Activated CD8-positive, alpha-beta memory T cell treated with anti-CD3 and anti-CD28 coated beads, Interleukin-2, amount 10 ng/mL, durations not matched to agents 7 days and 5 days (primary cell): ENCODE results near the gene MAD1L1. TPM values are rescaled to one million over a fixed set of nuclear protein-coding genes. Genes with fewer than 3 reads are reported as not detected.

Experiments used
- ATAC-seq: fragments of 150-1000 bp; cut with Tn5 transposase; one replicate; pipeline ENCODE4 v1.10.0; 2021; ENCODE audit warnings: moderate library complexity
- CTCF ChIA-PET: fragments of 350-600 bp; sonication (Branson Sonifier 250); formaldehyde crosslinking; loops from one replicate; lab custom pipeline; 2021; ENCODE audit warnings: antibody characterized with exemption; lab: Charles Lee
- DNase-seq: peaks from one replicate; pipeline ENCODE4 v3.0.0-alpha.2; 2020
- H3K27ac Mint-ChIP-seq: one replicate; pipeline ENCODE4 v1.8.0; 2021; ENCODE audit warnings: mild to moderate bottlenecking, mixed read lengths
- H3K27me3 Mint-ChIP-seq: one replicate; pipeline ENCODE4 v1.8.0; 2021; ENCODE audit warnings: mixed read lengths
- H3K36me3 Mint-ChIP-seq: one replicate; pipeline ENCODE4 v1.8.0; 2021; ENCODE audit warnings: mild to moderate bottlenecking, mixed read lengths
- H3K4me1 Mint-ChIP-seq: one replicate; pipeline ENCODE4 v1.8.0; 2021; ENCODE audit warnings: mixed read lengths
- H3K4me3 Mint-ChIP-seq: one replicate; pipeline ENCODE4 v1.8.0; 2021; ENCODE audit warnings: mild to moderate bottlenecking, moderate library complexity, mixed read lengths
- H3K9me3 Mint-ChIP-seq: one replicate; pipeline ENCODE4 v1.8.0; 2022; ENCODE audit warnings: low read depth, mixed read lengths
- total RNA-seq, 2 experiments: library from RNA; stranded (reverse); gene quantifications; one replicate each; pipeline ENCODE4 v1.2.3, GENCODE V29; 2021

The MAD1L1 gene
- total RNA-seq, 2 experiments from 2014 or later, result 60.0 to 97.7 TPM

GRCh38 chr7:2115760-2116447, 116.8 kb downstream of the MAD1L1 start:
- H3K4me3 Mint-ChIP-seq, result no peak overlapping the region
- peaks cover 7% of the 10 kb centered on the region for H3K36me3 Mint-ChIP-seq
- peaks cover 8% of the 10 kb centered on the region for H3K27me3 Mint-ChIP-seq
- DNase-seq (no peak), ATAC-seq (no peak)
- no peak overlapping the region for H3K27ac Mint-ChIP-seq
- no peaks in the 10 kb centered on the region for H3K9me3 Mint-ChIP-seq
- peaks cover 44% of the 10 kb centered on the region for H3K4me1 Mint-ChIP-seq
- CTCF ChIA-PET, result no interaction called here

- CTCF ChIA-PET, result no interaction called here
- peaks cover 45% of the 10 kb centered on the region for H3K4me1 Mint-ChIP-seq
- DNase-seq, result no peak
- H3K27ac Mint-ChIP-seq, result no peak overlapping the region
- ATAC-seq, result no peak
- H3K27me3 Mint-ChIP-seq, result peaks cover 12% of the 10 kb centered on the region
- peaks cover 7% of the 10 kb centered on the region for H3K36me3 Mint-ChIP-seq
- no peak overlapping the region for H3K4me3 Mint-ChIP-seq
- no peaks in the 10 kb centered on the region for H3K9me3 Mint-ChIP-seq
Observed at GRCh38 chr7:2114926-2115759, 117.6 kb downstream of the MAD1L1 start.

GRCh38 chr7:2114052-2114451, 118.7 kb downstream of the MAD1L1 start:
- Mint-ChIP-seq H3K36me3 (peaks cover 7% of the 10 kb centered on the region), H3K4me1 (peaks cover 40% of the 10 kb centered on the region), H3K9me3 (no peaks in the 10 kb centered on the region), H3K4me3 (no peak overlapping the region), H3K27me3 (peaks cover 9% of the 10 kb centered on the region), H3K27ac (no peak overlapping the region)
- DNase-seq, result no peak
- no peak for ATAC-seq
- CTCF ChIA-PET, result no interaction called here

GRCh38 chr7:2112261-2113198, 120.2 kb downstream of the MAD1L1 start:
- CTCF ChIA-PET, result interaction anchor here (0.6 to 1.1 kb wide), 2 partner anchors 75 to 173 kb away, joined by 3 read pairs; no protein-coding TSS in a partner anchor
- Mint-ChIP-seq H3K36me3 (peaks cover 7% of the 10 kb centered on the region), H3K27me3 (peaks cover 7% of the 10 kb centered on the region), H3K4me3 (peak overlapping the region; percentile 58), H3K27ac (peak overlapping the region; percentile 47), H3K9me3 (no peaks in the 10 kb centered on the region), H3K4me1 (peaks cover 36% of the 10 kb centered on the region)
- peak; percentile 58 for ATAC-seq
- peak; percentile 52 for DNase-seq

GRCh38 chr7:2111568-2111967, 121.2 kb downstream of the MAD1L1 start:
- no peak for DNase-seq
- Mint-ChIP-seq H3K4me3 (peak overlapping the region; percentile 58), H3K27ac (peak overlapping the region; percentile 58), H3K27me3 (peaks cover 7% of the 10 kb centered on the region), H3K9me3 (no peaks in the 10 kb centered on the region), H3K36me3 (peaks cover 7% of the 10 kb centered on the region), H3K4me1 (peaks cover 36% of the 10 kb centered on the region)
- ATAC-seq, result no peak
- CTCF ChIA-PET, result interaction anchor here (0.6 to 1.1 kb wide), 3 partner anchors 8 to 172 kb away, joined by 3 to 5 read pairs (median 3); no protein-coding TSS in a partner anchor

DNA sequence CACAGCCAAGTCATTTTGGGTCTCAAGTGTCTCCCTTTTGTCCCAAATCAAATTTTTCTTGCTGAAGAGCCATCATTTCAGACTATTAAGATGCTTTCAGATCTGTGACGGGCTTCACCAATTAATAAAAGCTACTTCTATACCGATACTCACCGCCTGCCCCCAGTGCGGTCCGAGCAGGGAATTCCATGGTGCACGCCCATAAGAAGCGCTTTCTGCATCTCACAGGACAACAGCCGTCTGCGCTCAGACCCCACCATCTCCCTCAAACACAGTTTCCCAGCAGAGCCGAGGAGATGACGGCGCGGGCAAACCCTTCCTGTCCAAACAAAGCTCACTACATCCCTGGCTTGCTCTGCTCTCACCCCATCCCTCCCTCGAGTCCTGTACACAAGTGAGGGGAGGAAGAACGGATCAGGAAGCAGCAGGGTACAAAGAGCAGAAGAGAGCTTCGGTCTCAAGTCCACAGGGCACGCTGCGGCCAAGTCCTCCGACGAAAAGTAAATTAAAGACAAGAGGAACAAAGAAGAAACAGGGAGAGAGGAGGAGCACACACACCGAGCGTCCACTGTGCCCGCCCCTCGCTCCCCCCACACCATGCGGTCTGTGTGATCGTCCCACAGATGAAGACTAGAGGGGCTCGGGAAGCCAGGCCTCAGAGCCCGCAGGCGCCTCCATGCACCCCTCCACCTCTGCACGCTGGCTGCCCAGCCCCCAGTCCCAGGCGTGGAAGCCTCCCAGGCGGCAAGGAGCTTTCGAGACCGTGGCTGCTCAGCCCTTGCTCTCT, 121.9 kb downstream of the MAD1L1 start:
- CTCF ChIA-PET, result interaction anchor here (0.9 to 1.1 kb wide), 2 partner anchors 9 to 171 kb away, joined by 3 to 5 read pairs; no protein-coding TSS in a partner anchor
- DNase-seq, result no peak
- H3K27ac Mint-ChIP-seq, result peak overlapping the region; percentile 58
- peak overlapping the region; percentile 58 for H3K4me3 Mint-ChIP-seq
- H3K36me3 Mint-ChIP-seq, result peaks cover 7% of the 10 kb centered on the region
- no peaks in the 10 kb centered on the region for H3K9me3 Mint-ChIP-seq
- H3K27me3 Mint-ChIP-seq, result peaks cover 7% of the 10 kb centered on the region
- H3K4me1 Mint-ChIP-seq, result peaks cover 36% of the 10 kb centered on the region
- no peak for ATAC-seq

DNA sequence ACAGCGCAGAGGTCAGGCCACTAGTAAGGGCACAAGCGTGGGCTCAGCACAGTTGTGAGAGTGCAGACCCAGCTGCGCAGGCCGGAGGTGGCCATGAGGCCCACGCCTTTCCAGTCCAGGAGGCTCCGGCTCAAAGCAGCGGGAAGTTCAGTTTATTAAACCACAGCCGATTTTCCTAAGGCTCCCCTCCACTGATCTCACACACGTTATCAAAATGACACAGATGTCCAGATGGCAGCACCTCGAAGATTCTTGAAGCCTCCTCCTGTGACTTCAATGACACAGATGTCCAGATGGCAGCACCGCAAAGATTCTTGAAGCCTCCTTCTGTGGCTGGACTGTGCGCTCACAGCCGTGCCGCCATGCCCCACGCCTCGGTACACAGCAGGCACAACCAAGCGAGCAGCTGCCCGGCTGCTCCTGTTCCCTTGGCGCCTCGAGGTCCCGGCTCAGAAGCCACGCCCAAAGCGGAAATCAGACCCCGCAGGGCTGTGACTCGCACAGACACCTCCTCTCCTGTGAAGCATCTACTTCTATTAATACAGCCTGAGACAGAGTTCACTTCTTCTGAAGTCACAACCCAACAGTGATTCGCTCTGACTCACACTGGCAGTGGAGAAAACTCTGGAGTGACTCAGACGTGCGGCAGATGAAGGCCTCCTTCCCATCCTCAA, 122.7 kb downstream of the MAD1L1 start:
- no peaks in the 10 kb centered on the region for H3K9me3 Mint-ChIP-seq
- peak overlapping the region; percentile 58 for H3K4me3 Mint-ChIP-seq
- ATAC-seq (peak; percentile 71), DNase-seq (peak; percentile 74)
- CTCF ChIA-PET, result no interaction called here
- peaks cover 36% of the 10 kb centered on the region for H3K4me1 Mint-ChIP-seq
- peaks cover 7% of the 10 kb centered on the region for H3K36me3 Mint-ChIP-seq
- peaks cover 7% of the 10 kb centered on the region for H3K27me3 Mint-ChIP-seq
- H3K27ac Mint-ChIP-seq, result no peak overlapping the region

DNA sequence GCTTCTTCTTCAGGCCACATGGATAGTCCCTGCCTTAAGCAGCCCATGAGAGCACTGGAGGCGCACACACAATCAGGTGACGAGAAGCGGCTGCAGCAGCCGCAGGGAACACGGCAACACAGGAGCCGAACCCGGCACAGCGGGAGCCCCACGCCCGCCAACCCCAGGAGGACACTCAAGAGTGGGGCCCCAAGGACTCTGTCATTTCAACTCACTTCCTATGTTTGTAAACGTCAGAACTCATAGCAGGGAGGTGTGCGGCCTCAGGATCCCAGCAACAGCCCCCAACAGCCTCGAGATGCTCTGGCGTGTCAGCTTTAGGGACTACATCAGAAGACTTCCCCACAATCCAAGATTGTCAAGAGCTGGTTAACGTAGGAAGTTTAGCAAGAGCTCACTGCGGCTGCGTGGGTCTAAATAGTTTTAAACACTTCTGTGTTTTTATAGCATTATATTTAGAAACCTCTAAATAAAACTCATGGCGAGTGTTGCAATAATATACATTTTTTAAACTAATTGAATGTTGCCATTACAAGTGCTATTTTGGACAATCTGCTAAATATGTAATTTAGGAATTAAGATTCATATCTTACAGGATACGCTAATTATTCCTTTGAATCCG, 123.4 kb downstream of the MAD1L1 start:
- H3K4me3 Mint-ChIP-seq, result no peak overlapping the region
- no peak for DNase-seq
- peaks cover 40% of the 10 kb centered on the region for H3K4me1 Mint-ChIP-seq
- CTCF ChIA-PET, result interaction anchor here (0.8 kb wide), 1 partner anchor 10 kb away, joined by 3 read pairs; no protein-coding TSS in a partner anchor
- H3K27me3 Mint-ChIP-seq, result peaks cover 7% of the 10 kb centered on the region
- H3K27ac Mint-ChIP-seq, result no peak overlapping the region
- peaks cover 7% of the 10 kb centered on the region for H3K36me3 Mint-ChIP-seq
- H3K9me3 Mint-ChIP-seq, result no peaks in the 10 kb centered on the region
- ATAC-seq, result no peak

DNA sequence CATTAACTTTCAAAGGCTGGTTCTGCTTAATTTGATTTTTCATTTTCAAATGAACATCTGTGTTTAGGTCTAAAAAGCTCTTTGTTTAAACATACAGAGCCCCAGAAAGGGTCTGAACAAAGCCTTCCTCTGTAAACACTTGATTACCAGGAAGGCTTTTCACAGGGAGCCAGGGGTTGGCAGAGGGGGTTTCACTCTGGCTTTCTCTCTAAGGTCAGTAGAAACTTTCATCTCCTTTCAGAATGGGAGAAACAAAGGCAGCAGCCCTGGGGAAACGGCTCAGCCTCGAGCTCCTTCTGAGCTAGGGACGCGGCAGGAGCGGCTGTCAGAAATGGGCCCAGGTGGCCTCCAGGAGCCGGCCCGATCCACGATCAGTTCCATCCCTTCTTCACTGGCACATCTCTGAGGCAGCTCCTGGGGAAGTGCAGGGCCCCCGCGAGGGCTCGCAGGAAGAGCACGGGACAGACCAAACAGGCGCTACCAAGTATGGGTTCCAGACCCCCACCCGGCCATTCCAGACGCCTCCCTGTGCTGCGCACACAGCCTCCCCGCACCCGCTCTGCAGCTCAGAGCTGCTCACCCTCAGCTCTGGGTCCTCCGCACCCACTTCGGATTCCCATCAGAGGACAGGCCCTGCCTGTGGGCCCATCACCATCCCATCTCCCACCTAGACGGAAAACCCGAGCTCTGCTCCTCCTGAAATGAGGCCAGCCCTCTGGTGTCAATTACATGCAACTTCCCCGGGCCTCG, 124.1 kb downstream of the MAD1L1 start:
- Mint-ChIP-seq H3K4me3 (no peak overlapping the region), H3K27me3 (peaks cover 6% of the 10 kb centered on the region), H3K36me3 (peaks cover 2% of the 10 kb centered on the region), H3K4me1 (peaks cover 45% of the 10 kb centered on the region), H3K27ac (no peak overlapping the region), H3K9me3 (no peaks in the 10 kb centered on the region)
- ATAC-seq, result no peak
- no peak for DNase-seq
- CTCF ChIA-PET, result interaction anchor here (0.8 kb wide), 1 partner anchor 9 kb away, joined by 3 read pairs; no protein-coding TSS in a partner anchor

GRCh38 chr7:2108071-2108455, 124.7 kb downstream of the MAD1L1 start:
- no peak for DNase-seq
- peaks cover 4% of the 10 kb centered on the region for H3K27me3 Mint-ChIP-seq
- no peaks in the 10 kb centered on the region for H3K36me3 Mint-ChIP-seq
- H3K4me3 Mint-ChIP-seq, result no peak overlapping the region
- H3K27ac Mint-ChIP-seq, result no peak overlapping the region
- no peaks in the 10 kb centered on the region for H3K9me3 Mint-ChIP-seq
- CTCF ChIA-PET, result interaction anchor here (0.8 kb wide), 1 partner anchor 9 kb away, joined by 3 read pairs; no protein-coding TSS in a partner anchor
- H3K4me1 Mint-ChIP-seq, result peaks cover 45% of the 10 kb centered on the region
- no peak for ATAC-seq
